DOHH2 (cell line): ENCODE data around the gene ADGRB2.

Experiments
- H3F3A ChIP-seq: fragments of 200-600 bp; sonication (generic), shearing (Covaris generic); 2 replicates; pipeline ENCODE4 v1.6.0; 2016; ENCODE audit warnings: antibody characterized with exemption, mild to moderate bottlenecking; ENCODE audit not compliant: control insufficient read depth, insufficient read depth
- H3K27ac ChIP-seq: fragments of 200-600 bp; sonication (generic); 2 replicates; pipeline ENCODE4 v1.5.1; 2014; ENCODE audit warnings: low read depth, mild to moderate bottlenecking, low read length, moderate library complexity
- H3K27me3 ChIP-seq: fragments of 200-600 bp; sonication (generic); 2 replicates; pipeline ENCODE4 v1.6.1; 2014; ENCODE audit warnings: mild to moderate bottlenecking, low read length, mixed read lengths; ENCODE audit not compliant: control insufficient read depth
- H3K36me3 ChIP-seq: fragments of 200-600 bp; sonication (generic); 2 replicates; pipeline ENCODE4 v1.6.1; 2014; ENCODE audit warnings: mild to moderate bottlenecking, low read length, moderate library complexity, mixed read lengths; ENCODE audit not compliant: control insufficient read depth
- H3K4me1 ChIP-seq: fragments of 200-600 bp; sonication (generic); 2 replicates; pipeline ENCODE4 v1.6.1; 2014; ENCODE audit warnings: mild to moderate bottlenecking, low read length, mixed read lengths; ENCODE audit not compliant: control insufficient read depth
- H3K4me2 ChIP-seq: fragments of 200-600 bp; sonication (generic); 2 replicates; pipeline ENCODE4 v1.6.0; 2014; ENCODE audit warnings: mild to moderate bottlenecking, low read length, moderate library complexity
- H3K4me3 ChIP-seq: fragments of 200-600 bp; sonication (generic); 2 replicates; pipeline ENCODE4 v1.5.1; 2014; ENCODE audit warnings: mild to moderate bottlenecking, low read length, mixed read lengths
- H3K79me2 ChIP-seq: fragments of 200-600 bp; sonication (generic); 2 replicates; pipeline ENCODE4 v1.6.1; 2014; ENCODE audit warnings: mild to moderate bottlenecking, low read length, mixed read lengths; ENCODE audit not compliant: control insufficient read depth
- H3K9me2 ChIP-seq: fragments of 200-600 bp; sonication (generic); replicated peaks from 2 replicates; pipeline ENCODE4 v1.6.1; 2014; ENCODE audit warnings: mild to moderate bottlenecking, low read length, mixed read lengths; ENCODE audit not compliant: control insufficient read depth
- H3K9me3 ChIP-seq: fragments of 200-600 bp; sonication (generic); 2 replicates; pipeline ENCODE4 v1.6.1; 2014; ENCODE audit warnings: antibody characterized with exemption, low read length, mixed read lengths; ENCODE audit not compliant: control insufficient read depth, insufficient read depth
- H4K20me1 ChIP-seq: fragments of 200-600 bp; sonication (generic); 2 replicates; pipeline ENCODE4 v1.6.0; 2014; ENCODE audit warnings: low read depth, mild to moderate bottlenecking, antibody characterized with exemption, low read length, moderate library complexity; ENCODE audit not compliant: control insufficient read depth, insufficient read depth
- CTCF ChIP-seq: fragments of 200-600 bp; sonication (generic); IDR thresholded peaks from one replicate; pipeline ENCODE4 v1.5.1; 2014; ENCODE audit warnings: antibody characterized with exemption, mild to moderate bottlenecking, low read depth, low read length; ENCODE audit not compliant: poor library complexity, severe bottlenecking
- EZH2phosphoT487 ChIP-seq: fragments of 200-600 bp; sonication (generic); IDR thresholded peaks from 2 replicates; pipeline ENCODE4 v1.6.1; 2017; ENCODE audit warnings: borderline replicate concordance, mild to moderate bottlenecking, antibody characterized with exemption, low read length, moderate library complexity, mixed read lengths

ADGRB2 gene

GRCh38 chr1:31744165-31744888 lies 19.8 kb downstream of the ADGRB2 start:
- no peaks in the 10 kb centered on the region for H3K79me2 ChIP-seq
- peak overlapping the region; percentile 36 for H3K4me3 ChIP-seq
- TF ChIP-seq EZH2phosphoT487 (no peak), CTCF (no peak)
- peaks cover 12% of the 10 kb centered on the region for H3K27me3 ChIP-seq
- no peaks in the 10 kb centered on the region for H3K36me3 ChIP-seq
- peaks cover 3% of the 10 kb centered on the region for H3F3A ChIP-seq
- peak overlapping the region; percentile 61 for H3K4me2 ChIP-seq
- no peaks in the 10 kb centered on the region for H3K9me3 ChIP-seq
- no peaks in the 10 kb centered on the region for H3K9me2 ChIP-seq
- peaks cover 30% of the 10 kb centered on the region for H3K4me1 ChIP-seq
- peak overlapping the region; percentile 25; the same call in 1 of the 2 replicates for H3K27ac ChIP-seq
- H4K20me1 ChIP-seq, result peaks cover 4% of the 10 kb centered on the region; the same call in 1 of the 2 replicates

GRCh38 chr1:31742462-31743212 lies 21.5 kb downstream of the ADGRB2 start:
- Histone ChIP-seq H3K9me3 (no peaks in the 10 kb centered on the region), H3K27me3 (no peaks in the 10 kb centered on the region), H3K9me2 (no peaks in the 10 kb centered on the region), H3K4me3 (no peak overlapping the region), H3F3A (peaks cover 3% of the 10 kb centered on the region), H4K20me1 (0 out of 2 replicates have a peak, but pooled peaks cover 3% of the 10 kb centered on the region), H3K27ac (no peak overlapping the region), H3K36me3 (no peaks in the 10 kb centered on the region), H3K4me1 (peaks cover 36% of the 10 kb centered on the region), H3K79me2 (no peaks in the 10 kb centered on the region), H3K4me2 (no peak overlapping the region)
- TF ChIP-seq CTCF (no peak), EZH2phosphoT487 (no peak)

- no peaks in the 10 kb centered on the region for H3K79me2 ChIP-seq
- H3K4me3 ChIP-seq, result no peak overlapping the region
- H3K9me3 ChIP-seq, result no peaks in the 10 kb centered on the region
- peaks cover 2% of the 10 kb centered on the region; the same call in 1 of the 2 replicates for H3K27me3 ChIP-seq
- H3K4me2 ChIP-seq, result peak overlapping the region; percentile 51
- no peaks in the 10 kb centered on the region for H3K9me2 ChIP-seq
- H3F3A ChIP-seq, result no peaks in the 10 kb centered on the region
- H3K27ac ChIP-seq, result no peak overlapping the region
- no peaks in the 10 kb centered on the region for H4K20me1 ChIP-seq
- no peaks in the 10 kb centered on the region for H3K36me3 ChIP-seq
- TF ChIP-seq EZH2phosphoT487 (no peak), CTCF (no peak)
- peaks cover 19% of the 10 kb centered on the region for H3K4me1 ChIP-seq
These were observed 24.8 kb downstream of the ADGRB2 start for GRCh38 chr1:31739346-31739745.
